ENCODE results near the gene PI4KB.
"Not testable (repeated sequence)": the region's sequence is repeated elsewhere in the genome, so short reads cannot be mapped to it uniquely, and the experiment has no call there.

PI4KB gene

GRCh38 chr1:151281225-151281968, 45.8 kb downstream of the PI4KB start:
- peak; percentile 95 for DNase-seq (ENCODE audit: low spot score)

- no peak for DNase-seq (ENCODE audit: low spot score)
Measured at GRCh38 chr1:151277249-151277648, 50.0 kb downstream of the PI4KB start.

GRCh38 chr1:151275341-151275740, 51.9 kb downstream of the PI4KB start:
- not testable (repeated sequence) for DNase-seq (ENCODE audit: low spot score)

- DNase-seq (ENCODE audit: low spot score) = no peak
Measured at GRCh38 chr1:151273924-151274466, 53.2 kb downstream of the PI4KB start.

- DNase-seq (ENCODE audit: low spot score) = no peak
Measured at GRCh38 chr1:151267760-151268159, 59.5 kb downstream of the PI4KB start.

- DNase-seq (ENCODE audit: low spot score) = no peak
Measured at GRCh38 chr1:151266821-151267220, 60.4 kb downstream of the PI4KB start.

GRCh38 chr1:151266315-151266714, 60.9 kb downstream of the PI4KB start:
- DNase-seq (ENCODE audit: low spot score) = no peak

- no peak for DNase-seq (ENCODE audit: low spot score)
Measured at GRCh38 chr1:151265446-151266236, 61.6 kb downstream of the PI4KB start.

- DNase-seq (ENCODE audit: low spot score) = no peak
Measured at GRCh38 chr1:151259351-151259750, 67.9 kb downstream of the PI4KB start.

- DNase-seq (ENCODE audit: low spot score) = no peak
Measured at GRCh38 chr1:151255381-151255780, 71.8 kb downstream of the PI4KB start.

- peak; percentile 99 for DNase-seq (ENCODE audit: low spot score)
Measured at GRCh38 chr1:151254217-151255213, 72.7 kb downstream of the PI4KB start, which contains the start of gene PSMD4. PSMD4 (plus strand) TSS chr1:151254734; CDS start chr1:151254783, 49 bp downstream.

- peak; percentile 80 for DNase-seq (ENCODE audit: low spot score)
Measured at GRCh38 chr1:151251656-151252470, 75.4 kb downstream of the PI4KB start.

GRCh38 chr1:151246786-151247185, 80.4 kb downstream of the PI4KB start:
- DNase-seq (ENCODE audit: low spot score) = no peak

GRCh38 chr1:151243683-151244216, 83.5 kb downstream of the PI4KB start:
- no peak for DNase-seq (ENCODE audit: low spot score)

- DNase-seq (ENCODE audit: low spot score) = no peak
Measured at GRCh38 chr1:151242442-151242841, 84.8 kb downstream of the PI4KB start.
